Neuronal stem cell (in vitro differentiated cells): ENCODE data around the gene MGAT4C.

Source experiments
- DNase-seq: peaks from one replicate; pipeline ENCODE4 v3.0.0-alpha.2; 2013; ENCODE audit warnings: low spot score
- H2AFZ ChIP-seq: one replicate; pipeline ENCODE4 v1.6.1; 2013; ENCODE audit warnings: mild to moderate bottlenecking, low read length, inconsistent platforms
- H2AK5ac ChIP-seq: 2 replicates; pipeline ENCODE4 v1.6.1; 2013; ENCODE audit warnings: low read depth, mild to moderate bottlenecking, inconsistent platforms, low read length, moderate library complexity, mixed read lengths
- H2BK120ac ChIP-seq: 2 replicates; pipeline ENCODE4 v1.6.1; 2013; ENCODE audit warnings: low read depth, mild to moderate bottlenecking, inconsistent platforms, low read length, moderate library complexity, mixed read lengths
- H2BK12ac ChIP-seq: one replicate; pipeline ENCODE4 v1.6.1; 2013; ENCODE audit warnings: low read length, inconsistent platforms
- H2BK15ac ChIP-seq: 2 replicates; pipeline ENCODE4 v1.6.1; 2013; ENCODE audit warnings: mild to moderate bottlenecking, low read length, inconsistent platforms, mixed read lengths
- H2BK5ac ChIP-seq: one replicate; pipeline ENCODE4 v1.6.1; 2013; ENCODE audit warnings: inconsistent platforms, mild to moderate bottlenecking, low read length, moderate library complexity
- H3K14ac ChIP-seq: one replicate; pipeline ENCODE4 v1.6.1; 2013; ENCODE audit warnings: low read length, inconsistent platforms
- H3K18ac ChIP-seq: 2 replicates; pipeline ENCODE4 v1.6.1; 2013; ENCODE audit warnings: low read length, inconsistent platforms
- H3K23ac ChIP-seq: 2 replicates; pipeline ENCODE4 v1.6.1; 2013; ENCODE audit warnings: low read depth, mild to moderate bottlenecking, mixed read lengths, low read length, inconsistent platforms; ENCODE audit not compliant: poor library complexity
- H3K27ac ChIP-seq: replicated peaks from 3 replicates; pipeline ENCODE4 v1.5.1; 2013; ENCODE audit warnings: low read length, inconsistent platforms
- H3K27me3 ChIP-seq, 3 experiments: 2 replicates each; pipeline ENCODE4 v1.6.1; 2013; ENCODE audit warnings: low read length in 3 of 3, mild to moderate bottlenecking in 2 of 3, inconsistent platforms in 1 of 3, low read depth in 1 of 3, mixed read lengths in 1 of 3, moderate library complexity in 1 of 3; ENCODE audit not compliant: control insufficient read depth in 3 of 3, insufficient read depth in 3 of 3
- H3K36me3 ChIP-seq, 2 donors: replicated peaks in 1 of 2; 2 replicates each; pipeline ENCODE4 v1.6.1; 2013; ENCODE audit warnings: low read length in 2 of 2; ENCODE audit not compliant: control insufficient read depth in 2 of 2, insufficient read depth in 2 of 2
- H3K4ac ChIP-seq: 2 replicates; pipeline ENCODE4 v1.6.1; 2013; ENCODE audit warnings: inconsistent platforms, mild to moderate bottlenecking, low read length, moderate library complexity
- H3K4me1 ChIP-seq, 2 donors: 1 replicate in 1 of 2; 2 replicates in 1 of 2; pipeline ENCODE4 v1.6.1; 2013; ENCODE audit warnings: low read length in 2 of 2, low read depth in 1 of 2; ENCODE audit not compliant: control insufficient read depth in 2 of 2, insufficient read depth in 1 of 2
- H3K4me2 ChIP-seq: one replicate; pipeline ENCODE4 v1.6.1; 2013; ENCODE audit warnings: mild to moderate bottlenecking, low read length, inconsistent platforms; ENCODE audit not compliant: insufficient read depth, poor library complexity, severe bottlenecking
- H3K4me3 ChIP-seq, 2 donors: 2 replicates each; pipeline ENCODE4 v1.5.1; 2013; ENCODE audit warnings: low read length in 2 of 2, mild to moderate bottlenecking in 2 of 2, inconsistent platforms in 1 of 2, moderate library complexity in 1 of 2
- H3K79me1 ChIP-seq: one replicate; pipeline ENCODE4 v1.6.1; 2013; ENCODE audit warnings: low read depth, mild to moderate bottlenecking, inconsistent platforms, low read length, moderate library complexity
- H3K9ac ChIP-seq: one replicate; pipeline ENCODE4 v1.6.1; 2013; ENCODE audit warnings: mild to moderate bottlenecking, low read depth, low read length, inconsistent platforms; ENCODE audit not compliant: poor library complexity
- H3K9me3 ChIP-seq, 2 donors: replicated peaks in 1 of 2; 2 replicates each; pipeline versions ENCODE3 to v1.6.1; 2013; ENCODE audit warnings: low read length in 2 of 2, mild to moderate bottlenecking in 2 of 2, inconsistent platforms in 1 of 2, low read depth in 1 of 2, mixed read lengths in 1 of 2, moderate library complexity in 1 of 2; ENCODE audit not compliant: control insufficient read depth in 2 of 2, insufficient read depth in 1 of 2
- H4K8ac ChIP-seq: one replicate; pipeline ENCODE4 v1.6.1; 2013; ENCODE audit warnings: low read depth, mild to moderate bottlenecking, inconsistent platforms, low read length, moderate library complexity
- H4K91ac ChIP-seq: one replicate; pipeline ENCODE4 v1.6.1; 2013; ENCODE audit warnings: low read length, low read depth, mild to moderate bottlenecking, inconsistent platforms; ENCODE audit not compliant: poor library complexity
- WGBS, 2 donors: extraction: QIAGEN DNeasy Blood & Tissue Kit; methylation state at CpG; one replicate each; pipeline ENCODE4 v1.1.7; 2013; ENCODE audit warnings: missing lambda C conversion rate in 2 of 2, mixed read lengths in 1 of 2; ENCODE audit not compliant: insufficient read length in 2 of 2, insufficient replicate concordance in 1 of 2; ENCODE audit errors: extremely low coverage in 2 of 2; 5-methylcytosine and 5-hydroxymethylcytosine counted together

Gene MGAT4C

GRCh38 chr12:86265329-86265695 lies 9.1 kb upstream of the MGAT4C start:
- Histone ChIP-seq H2AFZ (peak overlapping the region; percentile 49), H4K8ac (no peak overlapping the region)
- WGBS, 2 donors, result no CpG with 5 or more reads among the region's 5 CpGs

GRCh38 chr12:86264451-86265328 lies 8.5 kb upstream of the MGAT4C start:
- Histone ChIP-seq H3K9ac (no peak overlapping the region), H4K91ac (no peak overlapping the region), H3K36me3 (no peaks in the 10 kb centered on the region), H3K4me1 (no peaks in the 10 kb centered on the region), H3K23ac (no peak overlapping the region), H3K18ac (peak overlapping the region; percentile 49), H3K27me3 (no peaks in the 10 kb centered on the region), H2BK5ac (no peak overlapping the region), H2BK15ac (no peak overlapping the region), H3K27ac (no peak overlapping the region), H2BK120ac (no peak overlapping the region), H3K4me2 (no peak overlapping the region), H3K9me3 (no peaks in the 10 kb centered on the region), H4K8ac (no peak overlapping the region), H2BK12ac (no peak overlapping the region), H3K4me3 (peak overlapping the region in 1 of 2 donors; percentile 74), H2AK5ac (no peak overlapping the region), H3K14ac (no peak overlapping the region), H3K4ac (no peak overlapping the region), H3K79me1 (no peaks in the 10 kb centered on the region), H2AFZ (peak overlapping the region; percentile 49)
- WGBS, 2 donors, result no CpG with 5 or more reads among the region's 38 CpGs
- no peak for DNase-seq

More at GRCh38 chr12:86265329-86265695, 9.1 kb upstream of the MGAT4C start:
- no peak overlapping the region for H2AK5ac ChIP-seq
- H3K36me3 ChIP-seq, result no peaks in the 10 kb centered on the region
- no peaks in the 10 kb centered on the region for H3K27me3 ChIP-seq
- no peak overlapping the region for H3K23ac ChIP-seq
- H3K4me2 ChIP-seq, result no peak overlapping the region
- H2BK15ac ChIP-seq, result no peak overlapping the region
- H3K14ac ChIP-seq, result no peak overlapping the region
- H3K9me3 ChIP-seq, result no peaks in the 10 kb centered on the region
- H3K79me1 ChIP-seq, result no peaks in the 10 kb centered on the region
- no peak overlapping the region for H2BK120ac ChIP-seq
- H4K91ac ChIP-seq, result no peak overlapping the region
- no peak overlapping the region for H3K4ac ChIP-seq
- no peak overlapping the region for H3K9ac ChIP-seq
- no peak overlapping the region for H3K4me3 ChIP-seq
- no peaks in the 10 kb centered on the region for H3K4me1 ChIP-seq
- no peak overlapping the region for H3K27ac ChIP-seq
- H3K18ac ChIP-seq, result no peak overlapping the region
- H2BK5ac ChIP-seq, result no peak overlapping the region
- DNase-seq, result no peak
- no peak overlapping the region for H2BK12ac ChIP-seq

- H2AFZ ChIP-seq, result no peak overlapping the region
- no peak overlapping the region for H2BK12ac ChIP-seq
- no peak overlapping the region for H3K18ac ChIP-seq
- H4K91ac ChIP-seq, result no peak overlapping the region
- H3K9ac ChIP-seq, result no peak overlapping the region
- H3K14ac ChIP-seq, result no peak overlapping the region
- no peak overlapping the region for H3K23ac ChIP-seq
- no peak overlapping the region for H2BK120ac ChIP-seq
- no peak overlapping the region for H3K4me2 ChIP-seq
- no peaks in the 10 kb centered on the region for H3K36me3 ChIP-seq
- H3K27ac ChIP-seq, result no peak overlapping the region
- DNase-seq, result no peak
- H3K4ac ChIP-seq, result no peak overlapping the region
- H3K4me1 ChIP-seq, result peaks cover 0 to 4% of the 10 kb centered on the region in 2 donors
- no peak overlapping the region for H2BK5ac ChIP-seq
- H3K9me3 ChIP-seq, result no peaks in the 10 kb centered on the region
- no peak overlapping the region for H3K4me3 ChIP-seq
- H2BK15ac ChIP-seq, result no peak overlapping the region
- H4K8ac ChIP-seq, result no peak overlapping the region
- no CpG with 5 or more reads among the region's 2 CpGs for whole genome bisulfite sequencing, 2 donors
- no peaks in the 10 kb centered on the region for H3K27me3 ChIP-seq
- H2AK5ac ChIP-seq, result no peak overlapping the region
- H3K79me1 ChIP-seq, result no peaks in the 10 kb centered on the region
These were observed 5.4 kb upstream of the MGAT4C start for GRCh38 chr12:86261578-86261977.

- no peak overlapping the region for H2BK15ac ChIP-seq
These were observed 5.0 kb upstream of the MGAT4C start for GRCh38 chr12:86261142-86261541.

More at GRCh38 chr12:86261142-86261541, 5.0 kb upstream of the MGAT4C start:
- Histone ChIP-seq H3K36me3 (no peaks in the 10 kb centered on the region), H2BK120ac (no peak overlapping the region), H3K4me2 (no peak overlapping the region), H3K9me3 (no peaks in the 10 kb centered on the region), H3K4me3 (no peak overlapping the region), H3K9ac (no peak overlapping the region), H2BK12ac (no peak overlapping the region), H3K4me1 (peaks cover 0 to 4% of the 10 kb centered on the region in 2 donors), H2AFZ (no peak overlapping the region), H4K91ac (no peak overlapping the region), H4K8ac (no peak overlapping the region), H3K4ac (no peak overlapping the region), H3K14ac (no peak overlapping the region), H3K18ac (no peak overlapping the region), H2AK5ac (no peak overlapping the region), H3K23ac (no peak overlapping the region), H2BK5ac (no peak overlapping the region), H3K27me3 (no peaks in the 10 kb centered on the region), H3K79me1 (no peaks in the 10 kb centered on the region), H3K27ac (no peak overlapping the region)
- DNase-seq, result no peak
- whole genome bisulfite sequencing, 2 donors, result no CpG with 5 or more reads among the region's 1 CpG
